ENCODE data around the gene INSRR.

The INSRR gene

GRCh38 chr1:156808186-156809030 is 50.5 kb downstream of the INSRR start:
- TF ChIP-seq, protein P1, sequence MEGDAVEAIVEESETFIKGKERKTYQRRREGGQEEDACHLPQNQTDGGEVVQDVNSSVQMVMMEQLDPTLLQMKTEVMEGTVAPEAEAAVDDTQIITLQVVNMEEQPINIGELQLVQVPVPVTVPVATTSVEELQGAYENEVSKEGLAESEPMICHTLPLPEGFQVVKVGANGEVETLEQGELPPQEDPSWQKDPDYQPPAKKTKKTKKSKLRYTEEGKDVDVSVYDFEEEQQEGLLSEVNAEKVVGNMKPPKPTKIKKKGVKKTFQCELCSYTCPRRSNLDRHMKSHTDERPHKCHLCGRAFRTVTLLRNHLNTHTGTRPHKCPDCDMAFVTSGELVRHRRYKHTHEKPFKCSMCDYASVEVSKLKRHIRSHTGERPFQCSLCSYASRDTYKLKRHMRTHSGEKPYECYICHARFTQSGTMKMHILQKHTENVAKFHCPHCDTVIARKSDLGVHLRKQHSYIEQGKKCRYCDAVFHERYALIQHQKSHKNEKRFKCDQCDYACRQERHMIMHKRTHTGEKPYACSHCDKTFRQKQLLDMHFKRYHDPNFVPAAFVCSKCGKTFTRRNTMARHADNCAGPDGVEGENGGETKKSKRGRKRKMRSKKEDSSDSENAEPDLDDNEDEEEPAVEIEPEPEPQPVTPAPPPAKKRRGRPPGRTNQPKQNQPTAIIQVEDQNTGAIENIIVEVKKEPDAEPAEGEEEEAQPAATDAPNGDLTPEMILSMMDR (IDR thresholded peaks at IDR 0.05; ENCODE audit: low read depth, low read length, missing control alignments) = no peak
- no peak overlapping the region for H3K4me3 ChIP-seq (ENCODE audit: low read depth, low read length)
- in situ Hi-C loops (cut with HindIII; ENCODE audit: low sequenced_read_pairs) = no loop called here
- DNase-seq (ENCODE audit: low read depth) = no peak

DNA sequence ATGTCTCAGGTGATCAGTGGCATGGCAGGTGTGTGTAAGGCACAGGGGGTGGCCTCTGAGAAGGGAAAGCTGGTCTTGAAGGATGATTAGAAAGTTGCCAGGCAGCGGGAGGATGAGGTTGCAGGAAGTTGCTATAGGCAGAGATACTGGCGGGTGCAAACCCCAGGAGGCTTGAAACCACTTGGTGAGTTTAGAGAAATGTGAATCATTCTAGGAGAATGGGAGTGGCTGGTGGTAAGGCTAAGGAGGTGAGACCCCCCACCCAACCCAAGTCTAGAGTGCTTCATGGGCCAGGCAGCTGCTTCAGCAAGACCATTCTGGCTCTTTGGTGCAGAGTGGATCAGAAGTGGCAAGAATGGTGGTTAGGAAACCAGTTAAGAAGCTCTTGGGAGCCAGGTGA is 51.3 kb downstream of the INSRR start:
- in situ Hi-C loops (cut with HindIII; ENCODE audit: low sequenced_read_pairs) = no loop called here
- TF ChIP-seq, protein P1 (IDR thresholded peaks at IDR 0.05; ENCODE audit: low read depth, low read length, missing control alignments) = no peak
- no peak overlapping the region for H3K4me3 ChIP-seq (ENCODE audit: low read depth, low read length)
- DNase-seq (ENCODE audit: low read depth) = no peak

DNA sequence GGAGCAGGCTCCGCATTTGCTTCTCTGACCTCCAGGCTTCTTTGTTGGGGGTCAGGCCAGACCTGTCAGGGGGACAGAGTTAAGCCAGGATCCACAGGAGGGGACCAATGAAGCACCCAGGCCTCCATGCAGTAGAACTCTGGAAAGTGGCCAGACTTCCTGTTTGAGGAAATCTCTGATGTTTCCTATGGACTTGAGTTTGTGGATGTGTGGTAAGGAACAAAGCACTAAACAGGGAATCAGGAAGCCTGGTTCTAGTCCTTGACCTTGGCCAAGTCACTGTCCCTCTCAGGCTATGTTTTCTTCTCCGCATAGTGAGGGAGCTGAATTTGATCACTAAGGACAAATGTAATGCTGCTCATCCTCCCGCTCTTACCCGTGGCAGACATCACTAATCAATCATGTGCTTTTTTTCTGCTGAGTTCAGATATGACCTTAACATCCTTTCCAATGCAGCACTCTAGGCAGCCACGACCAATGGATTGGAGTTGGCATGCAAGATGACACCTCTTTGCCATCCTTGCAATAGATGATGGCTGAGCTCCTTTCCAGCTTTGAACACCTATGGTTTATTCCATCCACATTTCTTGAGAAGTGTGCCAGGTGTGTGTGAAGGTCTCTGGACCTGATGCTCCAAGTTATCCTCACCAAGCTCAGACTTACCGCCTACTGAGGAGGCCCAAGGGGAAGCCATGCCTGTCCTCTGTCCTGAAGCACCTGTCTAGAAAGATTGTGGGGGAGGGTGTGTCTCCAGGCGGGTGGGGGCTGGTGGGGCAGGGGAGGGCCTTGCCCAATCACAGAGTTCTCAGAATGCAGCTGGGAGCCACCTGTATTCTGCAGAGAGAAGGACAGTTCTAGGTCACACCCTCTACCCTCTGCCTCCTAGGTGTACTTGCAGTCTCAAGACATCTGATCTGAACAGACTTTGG is 52.1 kb downstream of the INSRR start:
- in situ Hi-C loops (cut with HindIII; ENCODE audit: low sequenced_read_pairs) = no loop called here
- TF ChIP-seq, protein P1 (IDR thresholded peaks at IDR 0.05; ENCODE audit: low read depth, low read length, missing control alignments) = no peak
- DNase-seq (ENCODE audit: low read depth) = no peak
- no peak overlapping the region for H3K4me3 ChIP-seq (ENCODE audit: low read depth, low read length)

DNA sequence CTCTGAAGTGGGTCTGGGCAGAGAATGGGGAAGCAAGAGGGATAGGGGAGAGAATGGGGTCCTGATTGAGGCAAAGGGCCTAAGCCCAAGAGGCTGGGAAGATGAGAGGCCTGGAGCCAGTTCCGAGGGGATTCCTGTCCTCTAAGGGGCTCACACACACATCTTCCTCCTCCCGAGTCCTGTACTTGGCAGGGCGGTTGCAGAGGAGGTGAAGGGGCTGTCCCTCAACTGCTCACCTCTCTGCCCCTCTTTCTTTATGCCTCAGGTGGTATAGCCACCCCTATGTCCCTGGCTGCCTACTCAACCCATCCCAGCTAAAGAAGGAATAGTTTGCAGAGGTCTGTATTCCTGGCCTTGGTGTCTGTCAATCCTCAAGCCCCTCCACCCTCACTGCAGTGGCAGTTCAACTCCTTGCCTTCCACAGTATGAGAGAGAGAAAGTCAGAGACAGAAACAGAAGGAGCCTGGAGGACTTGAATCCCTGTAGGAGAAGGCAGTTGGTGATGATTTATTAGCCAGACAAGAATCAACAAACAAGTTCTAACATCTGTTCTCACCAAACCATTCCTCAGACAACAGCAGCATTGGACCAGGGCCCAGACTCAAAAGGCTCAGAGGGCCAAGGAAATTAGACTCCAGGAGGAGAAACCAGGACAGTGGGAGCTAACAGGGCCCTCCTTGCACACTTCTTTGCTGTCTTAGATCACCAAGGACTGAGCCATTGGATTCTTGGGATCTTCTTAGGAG is 53.0 kb downstream of the INSRR start:
- in situ Hi-C loops (cut with HindIII; ENCODE audit: low sequenced_read_pairs) = no loop called here
- DNase-seq (ENCODE audit: low read depth) = peak; percentile 81
- H3K4me3 ChIP-seq (ENCODE audit: low read depth, low read length) = no peak overlapping the region
- TF ChIP-seq, protein P1 (IDR thresholded peaks at IDR 0.05; ENCODE audit: low read depth, low read length, missing control alignments) = no peak

GRCh38 chr1:156804572-156805243 is 54.2 kb downstream of the INSRR start:
- TF ChIP-seq, protein P1 (IDR thresholded peaks at IDR 0.05; ENCODE audit: low read depth, low read length, missing control alignments) = no peak

More at GRCh38 chr1:156804572-156805243, 54.2 kb downstream of the INSRR start:
- no peak overlapping the region for H3K4me3 ChIP-seq (ENCODE audit: low read depth, low read length)
- in situ Hi-C loops (cut with HindIII; ENCODE audit: low sequenced_read_pairs) = no loop called here
- peak; percentile 42 for DNase-seq (ENCODE audit: low read depth)
